Mesothelial cell of epicardium (in vitro differentiated cells): ENCODE data around the gene ADGRF1. TPM values are rescaled to one million over a fixed set of nuclear protein-coding genes. Genes with fewer than 3 reads are reported as not detected.

Source experiments
- DNase-seq, 2 experiments: peaks; one replicate each; pipeline ENCODE4 v3.0.0; 2021; ENCODE audit warnings: low spot score in 2 of 2; ENCODE audit not compliant: unreplicated experiment in 2 of 2
- H3K27ac Mint-ChIP-seq: 2 replicates; pipeline ENCODE4 v1.8.0; 2021; ENCODE audit warnings: mixed read lengths
- H3K27me3 Mint-ChIP-seq: 2 replicates; pipeline ENCODE4 v1.8.0; 2021; ENCODE audit warnings: low read depth, mixed read lengths
- H3K36me3 Mint-ChIP-seq: 2 replicates; pipeline ENCODE4 v1.8.0; 2021; ENCODE audit warnings: mixed read lengths
- H3K4me1 Mint-ChIP-seq: 2 replicates; pipeline ENCODE4 v1.8.0; 2021; ENCODE audit warnings: mixed read lengths
- H3K4me3 Mint-ChIP-seq: 2 replicates; pipeline ENCODE4 v1.8.0; 2021; ENCODE audit warnings: mild to moderate bottlenecking, moderate library complexity, mixed read lengths
- H3K9me3 Mint-ChIP-seq: 2 replicates; pipeline ENCODE4 v1.8.0; 2021; ENCODE audit warnings: mixed read lengths
- total RNA-seq: library from RNA; stranded (reverse); gene quantifications from 3 replicates; pipeline ENCODE4 v1.2.1, GENCODE V29; 2021
- TF ChIP-seq, protein P1 (sequence below): fragments of 200-600 bp; sonication (generic); IDR thresholded peaks from one replicate; pipeline ENCODE4 v1.5.0; 2021; ENCODE audit warnings: antibody characterized with exemption; ENCODE audit not compliant: unreplicated experiment

The ADGRF1 gene
- total RNA-seq, 1 donor from 2014 or later: 1.4 TPM

- Mint-ChIP-seq H3K27me3 (no peaks in the 10 kb centered on the region), H3K27ac (peak overlapping the region; percentile 74), H3K9me3 (no peaks in the 10 kb centered on the region), H3K4me3 (peak overlapping the region; percentile 16), H3K4me1 (peaks cover 48% of the 10 kb centered on the region), H3K36me3 (no peaks in the 10 kb centered on the region)
- TF ChIP-seq, protein P1, sequence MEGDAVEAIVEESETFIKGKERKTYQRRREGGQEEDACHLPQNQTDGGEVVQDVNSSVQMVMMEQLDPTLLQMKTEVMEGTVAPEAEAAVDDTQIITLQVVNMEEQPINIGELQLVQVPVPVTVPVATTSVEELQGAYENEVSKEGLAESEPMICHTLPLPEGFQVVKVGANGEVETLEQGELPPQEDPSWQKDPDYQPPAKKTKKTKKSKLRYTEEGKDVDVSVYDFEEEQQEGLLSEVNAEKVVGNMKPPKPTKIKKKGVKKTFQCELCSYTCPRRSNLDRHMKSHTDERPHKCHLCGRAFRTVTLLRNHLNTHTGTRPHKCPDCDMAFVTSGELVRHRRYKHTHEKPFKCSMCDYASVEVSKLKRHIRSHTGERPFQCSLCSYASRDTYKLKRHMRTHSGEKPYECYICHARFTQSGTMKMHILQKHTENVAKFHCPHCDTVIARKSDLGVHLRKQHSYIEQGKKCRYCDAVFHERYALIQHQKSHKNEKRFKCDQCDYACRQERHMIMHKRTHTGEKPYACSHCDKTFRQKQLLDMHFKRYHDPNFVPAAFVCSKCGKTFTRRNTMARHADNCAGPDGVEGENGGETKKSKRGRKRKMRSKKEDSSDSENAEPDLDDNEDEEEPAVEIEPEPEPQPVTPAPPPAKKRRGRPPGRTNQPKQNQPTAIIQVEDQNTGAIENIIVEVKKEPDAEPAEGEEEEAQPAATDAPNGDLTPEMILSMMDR: no peak
- DNase-seq: peak in 1 of 2 experiments; percentile 52
Observed at GRCh38 chr6:47034926-47035325, 7.2 kb downstream of the ADGRF1 start.

GRCh38 chr6:47034421-47034820 is 7.7 kb downstream of the ADGRF1 start:
- H3K4me1 Mint-ChIP-seq: peaks cover 48% of the 10 kb centered on the region
- H3K36me3 Mint-ChIP-seq: no peaks in the 10 kb centered on the region
- no peak for DNase-seq
- H3K27ac Mint-ChIP-seq: peak overlapping the region; percentile 74
- no peaks in the 10 kb centered on the region for H3K27me3 Mint-ChIP-seq
- H3K9me3 Mint-ChIP-seq: no peaks in the 10 kb centered on the region
- TF ChIP-seq, protein P1: no peak
- H3K4me3 Mint-ChIP-seq: peak overlapping the region; percentile 16

- H3K4me1 Mint-ChIP-seq: peaks cover 43% of the 10 kb centered on the region
- H3K36me3 Mint-ChIP-seq: no peaks in the 10 kb centered on the region
- no peak for DNase-seq
- no peak overlapping the region for H3K4me3 Mint-ChIP-seq
- no peaks in the 10 kb centered on the region for H3K27me3 Mint-ChIP-seq
- no peaks in the 10 kb centered on the region for H3K9me3 Mint-ChIP-seq
- TF ChIP-seq, protein P1: no peak
- H3K27ac Mint-ChIP-seq: peak overlapping the region; percentile 28
Observed at GRCh38 chr6:47032974-47033765, 9.0 kb downstream of the ADGRF1 start.

GRCh38 chr6:47031656-47032055 is 10.5 kb downstream of the ADGRF1 start:
- H3K36me3 Mint-ChIP-seq: no peaks in the 10 kb centered on the region
- H3K4me3 Mint-ChIP-seq: no peak overlapping the region
- no peaks in the 10 kb centered on the region for H3K9me3 Mint-ChIP-seq
- no peaks in the 10 kb centered on the region for H3K27me3 Mint-ChIP-seq
- H3K27ac Mint-ChIP-seq: no peak overlapping the region
- TF ChIP-seq, protein P1: no peak
- no peak for DNase-seq
- H3K4me1 Mint-ChIP-seq: peaks cover 41% of the 10 kb centered on the region

- DNase-seq: no peak
- H3K27ac Mint-ChIP-seq: no peak overlapping the region
- no peaks in the 10 kb centered on the region for H3K27me3 Mint-ChIP-seq
Observed at GRCh38 chr6:47029865-47030561, 12.1 kb downstream of the ADGRF1 start.

More at GRCh38 chr6:47029865-47030561, 12.1 kb downstream of the ADGRF1 start:
- Mint-ChIP-seq H3K36me3 (no peaks in the 10 kb centered on the region), H3K9me3 (no peaks in the 10 kb centered on the region), H3K4me1 (peaks cover 31% of the 10 kb centered on the region), H3K4me3 (no peak overlapping the region)
- TF ChIP-seq, protein P1: no peak
